Measurements from ENCODE around the gene THSD1. TPM values are rescaled to one million over a fixed set of nuclear protein-coding genes. Genes with fewer than 3 reads are reported as not detected.

The THSD1 gene
- total RNA-seq, 1 donor from 2014 or later: 14.4 TPM

GRCh38 chr13:52399046-52399445 is 6.9 kb downstream of the THSD1 start:
- H3K27ac ChIP-seq (ENCODE audit: low read depth, low read length): no peak overlapping the region
- no peak overlapping the region for H3K4me3 ChIP-seq (ENCODE audit: insufficient read depth, low read depth, low read length)
- H3K4me3 Mint-ChIP-seq (ENCODE audit: unreplicated experiment): no peak overlapping the region
- no peak overlapping the region for H3K27ac Mint-ChIP-seq (ENCODE audit: unreplicated experiment)
- H3K79me2 ChIP-seq (ENCODE audit: insufficient read depth, low read length): no peaks in the 10 kb centered on the region
- no peak overlapping the region for H3K9ac ChIP-seq (ENCODE audit: low read length)
- H3K27me3 ChIP-seq (ENCODE audit: insufficient read depth, low read length): no peaks in the 10 kb centered on the region
- no peak for TF ChIP-seq EZH2 (IDR thresholded peaks at IDR 0.05; ENCODE audit: insufficient read depth, low read length)
- no peak for TF ChIP-seq CTCF (IDR thresholded peaks at IDR 0.05; ENCODE audit: insufficient read depth, low read depth, low read length)
- H3K36me3 Mint-ChIP-seq (ENCODE audit: low read depth, unreplicated experiment): peaks cover 27% of the 10 kb centered on the region
- peaks cover 9% of the 10 kb centered on the region for H3K27me3 Mint-ChIP-seq (ENCODE audit: low read depth, unreplicated experiment)
- H2AFZ ChIP-seq (ENCODE audit: low read depth, low read length): no peak overlapping the region
- H3K9me3 Mint-ChIP-seq (ENCODE audit: unreplicated experiment): peaks cover 2% of the 10 kb centered on the region
- H3K36me3 ChIP-seq (ENCODE audit: insufficient read depth, low read length): peaks cover 10% of the 10 kb centered on the region
- H4K20me1 ChIP-seq (ENCODE audit: insufficient read depth, low read length): no peaks in the 10 kb centered on the region
- no peak overlapping the region for H3K4me2 ChIP-seq (ENCODE audit: low read length)
- H3K9me3 ChIP-seq (ENCODE audit: insufficient read depth, low read depth, low read length): no peaks in the 10 kb centered on the region
- no peak for DNase-seq (ENCODE audit: low read depth)
- no peak for FAIRE-seq
- H3K4me1 ChIP-seq (ENCODE audit: insufficient read depth, low read length): no peaks in the 10 kb centered on the region
- H3K4me1 Mint-ChIP-seq (ENCODE audit: low read depth, unreplicated experiment): no peaks in the 10 kb centered on the region

GRCh38 chr13:52395704-52396103 is 10.3 kb downstream of the THSD1 start:
- peaks cover 26% of the 10 kb centered on the region for H3K36me3 Mint-ChIP-seq (ENCODE audit: low read depth, unreplicated experiment)
- H3K9ac ChIP-seq (ENCODE audit: low read length): no peak overlapping the region

More at GRCh38 chr13:52395704-52396103, 10.3 kb downstream of the THSD1 start:
- TF ChIP-seq CTCF (IDR thresholded peaks at IDR 0.05; ENCODE audit: insufficient read depth, low read depth, low read length) (no peak), EZH2 (IDR thresholded peaks at IDR 0.05; ENCODE audit: insufficient read depth, low read length) (no peak)
- peaks cover 2% of the 10 kb centered on the region for H3K9me3 Mint-ChIP-seq (ENCODE audit: unreplicated experiment)
- no peaks in the 10 kb centered on the region for H3K4me1 Mint-ChIP-seq (ENCODE audit: low read depth, unreplicated experiment)
- Histone ChIP-seq H3K27ac (ENCODE audit: low read depth, low read length) (no peak overlapping the region), H3K4me3 (ENCODE audit: insufficient read depth, low read depth, low read length) (no peak overlapping the region), H3K9me3 (ENCODE audit: insufficient read depth, low read depth, low read length) (no peaks in the 10 kb centered on the region), H3K4me1 (ENCODE audit: insufficient read depth, low read length) (no peaks in the 10 kb centered on the region), H3K36me3 (ENCODE audit: insufficient read depth, low read length) (peaks cover 10% of the 10 kb centered on the region), H2AFZ (ENCODE audit: low read depth, low read length) (no peak overlapping the region), H3K4me2 (ENCODE audit: low read length) (no peak overlapping the region), H4K20me1 (ENCODE audit: insufficient read depth, low read length) (no peaks in the 10 kb centered on the region), H3K79me2 (ENCODE audit: insufficient read depth, low read length) (no peaks in the 10 kb centered on the region), H3K27me3 (ENCODE audit: insufficient read depth, low read length) (no peaks in the 10 kb centered on the region)
- peaks cover 8% of the 10 kb centered on the region for H3K27me3 Mint-ChIP-seq (ENCODE audit: low read depth, unreplicated experiment)
- no peak overlapping the region for H3K27ac Mint-ChIP-seq (ENCODE audit: unreplicated experiment)
- FAIRE-seq: no peak
- no peak for DNase-seq (ENCODE audit: low read depth)
- no peak overlapping the region for H3K4me3 Mint-ChIP-seq (ENCODE audit: unreplicated experiment)

Measured in astrocyte (in vitro differentiated cells and primary cell).